Umbilical cord (tissue), 2 donors: ENCODE data around the gene ALKBH4. TPM values are rescaled to one million over a fixed set of nuclear protein-coding genes. Genes with fewer than 3 reads are reported as not detected.
"Not testable (repeated sequence)": the region's sequence is repeated elsewhere in the genome, so short reads cannot be mapped to it uniquely, and the experiment has no call there.

Experiments
- DNase-seq: peaks from one replicate; pipeline ENCODE4 v3.0.0-alpha.2; 2015; ENCODE audit warnings: low spot score
- total RNA-seq: library from RNA; depleted of rRNA; stranded (reverse); fragments of >200 nt; gene quantifications from one replicate; pipeline ENCODE4 v1.2.3, GENCODE V29; 2014; ENCODE audit warnings: low replicate concordance; ENCODE audit not compliant: insufficient read depth

ALKBH4 gene, protein sequence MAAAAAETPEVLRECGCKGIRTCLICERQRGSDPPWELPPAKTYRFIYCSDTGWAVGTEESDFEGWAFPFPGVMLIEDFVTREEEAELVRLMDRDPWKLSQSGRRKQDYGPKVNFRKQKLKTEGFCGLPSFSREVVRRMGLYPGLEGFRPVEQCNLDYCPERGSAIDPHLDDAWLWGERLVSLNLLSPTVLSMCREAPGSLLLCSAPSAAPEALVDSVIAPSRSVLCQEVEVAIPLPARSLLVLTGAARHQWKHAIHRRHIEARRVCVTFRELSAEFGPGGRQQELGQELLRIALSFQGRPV
- total RNA-seq = 32.0 TPM

- peak; percentile 95 for DNase-seq
These were observed at the start of gene ALKBH4, which contains the start of gene LRWD1 for GRCh38 chr7:102464577-102465280. TSS of gene ALKBH4 (minus strand) at chr7:102464863. CDS start at chr7:102464836, 27 bp downstream. TSS of gene LRWD1 (plus strand) at chr7:102464984. CDS start at chr7:102465081, 97 bp downstream.

DNA sequence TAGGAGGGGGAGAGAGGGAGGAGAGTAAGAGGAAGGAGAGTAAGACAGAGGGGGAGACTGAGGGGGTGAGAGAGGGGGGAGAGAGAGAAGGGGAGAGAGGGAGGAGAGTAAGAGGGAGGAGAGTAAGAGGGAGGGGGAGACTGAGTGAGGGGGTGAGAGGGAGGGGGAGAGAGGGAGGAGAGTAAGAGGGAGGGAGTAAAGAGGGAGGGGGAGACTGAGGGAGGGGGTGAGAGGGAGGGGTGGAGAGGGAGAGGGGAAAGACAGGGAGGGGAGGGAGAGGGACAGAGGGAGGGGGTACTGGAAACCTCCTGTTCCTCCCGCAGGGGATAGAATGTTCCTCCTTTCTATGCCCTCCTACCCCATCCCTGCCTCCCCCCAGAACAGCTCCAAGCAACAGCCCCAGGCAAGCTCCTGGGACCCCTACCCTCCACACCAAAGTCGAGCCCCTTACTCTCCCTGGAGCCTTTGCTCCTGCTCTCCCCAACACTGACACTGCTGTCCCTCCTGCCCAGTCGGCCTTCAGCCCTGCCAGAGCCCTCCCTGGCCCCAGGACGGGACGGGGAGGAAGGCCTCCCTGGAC lies 48.1 kb upstream of the ALKBH4 start:
- peak; percentile 86 for DNase-seq

DNA sequence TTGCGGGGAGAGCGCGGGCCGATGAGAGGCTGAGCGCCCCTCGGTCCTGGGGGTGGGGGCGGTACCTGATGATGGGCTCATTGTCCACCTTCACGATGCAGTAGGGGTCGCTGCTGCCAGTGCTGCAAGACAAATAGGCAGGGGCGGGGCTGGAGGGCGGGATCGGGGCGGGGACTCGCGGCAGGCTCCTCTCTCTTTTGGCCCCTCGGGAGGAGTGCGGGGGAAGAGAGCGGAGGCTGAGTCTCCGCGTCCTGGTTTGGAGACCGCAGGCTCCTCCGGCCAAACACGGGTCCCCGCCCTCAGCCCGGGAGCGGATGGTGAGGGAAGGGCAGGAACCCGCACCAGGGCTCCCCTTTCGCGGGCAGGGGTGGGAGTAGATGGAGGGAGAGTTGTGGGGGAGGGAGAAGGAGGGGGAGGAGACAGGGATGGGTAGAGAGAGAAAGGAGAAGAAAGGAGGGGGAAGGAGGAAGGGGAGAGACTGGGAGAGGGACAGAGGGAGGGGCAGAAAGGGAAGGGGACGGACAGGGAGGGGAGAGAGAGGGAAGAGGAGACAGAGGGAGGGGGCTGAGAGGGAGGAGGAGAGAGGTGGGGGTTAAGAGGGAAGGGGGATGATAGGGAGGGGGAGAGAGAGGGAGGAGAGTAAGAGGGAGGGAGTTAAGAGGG lies 47.3 kb upstream of the ALKBH4 start:
- DNase-seq = not testable (repeated sequence)

DNA sequence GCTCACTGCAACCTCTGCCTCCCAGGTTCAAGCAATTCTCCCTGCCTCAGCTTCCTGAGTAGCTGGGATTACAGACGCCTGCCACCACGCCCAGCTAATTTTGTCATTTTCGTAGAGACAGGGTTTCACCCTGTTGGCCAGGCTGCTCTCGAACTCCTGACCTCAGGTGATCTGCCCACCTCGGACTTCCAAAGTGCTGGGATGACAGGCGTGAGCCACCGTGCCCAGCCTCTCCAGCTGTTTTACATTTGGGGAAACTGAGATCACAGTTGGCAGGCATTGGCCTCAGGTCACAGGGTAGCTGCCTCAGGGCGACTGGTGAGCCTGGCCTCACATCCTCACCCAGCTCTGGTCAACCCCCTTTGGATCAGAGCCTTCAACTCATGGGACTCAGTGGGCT lies 45.9 kb upstream of the ALKBH4 start:
- DNase-seq = not testable (repeated sequence)

- not testable (repeated sequence) for DNase-seq
These were observed 42.9 kb upstream of the ALKBH4 start for GRCh38 chr7:102507410-102508088.

- DNase-seq = not testable (repeated sequence)
These were observed 40.9 kb upstream of the ALKBH4 start for GRCh38 chr7:102505298-102506185.

DNA sequence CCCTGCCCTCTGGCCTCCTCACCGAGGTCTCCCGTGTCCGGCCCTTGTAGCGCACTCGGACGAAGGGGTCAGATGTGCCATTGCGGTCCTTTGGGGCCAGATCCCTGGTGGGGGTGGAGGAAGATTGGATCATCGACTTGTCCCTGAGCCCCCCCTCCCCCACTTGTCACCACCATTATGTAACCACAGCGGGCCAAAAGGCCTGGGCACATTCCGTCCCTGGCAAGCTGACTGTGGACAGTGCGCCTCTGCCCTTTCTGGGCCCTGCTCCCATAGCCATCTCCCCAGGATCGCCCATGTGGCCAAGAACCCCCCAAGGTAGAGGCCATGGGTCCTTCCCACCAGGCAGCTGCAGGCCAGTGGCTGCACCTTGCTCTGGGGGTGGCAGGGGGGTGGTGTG lies 38.5 kb upstream of the ALKBH4 start:
- DNase-seq = not testable (repeated sequence)

GRCh38 chr7:102498321-102498720 lies 33.7 kb upstream of the ALKBH4 start:
- not testable (repeated sequence) for DNase-seq

DNA sequence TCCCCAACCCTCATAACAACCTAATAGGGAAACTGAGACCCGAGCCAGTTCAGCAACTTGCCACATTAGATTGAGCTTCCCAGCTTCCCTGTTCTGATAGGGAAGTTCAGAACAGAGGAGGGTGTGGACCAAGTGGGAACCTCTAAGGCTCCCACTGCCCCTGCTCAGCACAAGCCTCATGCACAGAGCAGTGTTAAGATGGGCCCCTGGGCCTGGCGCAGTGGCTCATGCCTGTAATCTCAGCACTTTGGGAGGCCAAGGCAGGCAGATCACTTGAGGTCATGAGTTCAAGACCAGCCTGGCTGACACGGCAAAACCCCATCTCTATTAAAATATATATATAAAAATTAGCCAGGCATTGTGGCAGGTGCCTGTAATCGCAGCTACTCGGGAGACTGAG lies 32.6 kb upstream of the ALKBH4 start:
- DNase-seq = not testable (repeated sequence)

DNA sequence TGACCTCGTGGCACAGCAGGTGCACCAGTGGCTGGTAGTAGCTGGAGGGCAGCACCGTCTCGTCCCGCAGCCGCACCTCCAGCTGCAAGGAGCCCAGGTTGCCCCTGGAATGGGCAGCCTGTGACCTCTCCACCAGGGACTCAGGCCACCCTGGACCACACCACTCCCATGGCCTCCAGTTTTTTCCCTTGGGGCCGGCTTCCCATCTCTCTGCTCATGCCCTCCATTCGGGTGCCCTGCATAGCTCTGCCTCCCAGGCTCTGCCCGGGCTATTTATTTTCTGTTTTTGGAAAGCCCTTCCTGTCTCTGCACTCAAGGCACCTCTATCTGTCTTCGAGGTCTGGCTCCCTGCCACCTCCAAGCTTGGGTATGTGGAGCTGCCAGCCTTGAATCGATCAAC lies 32.2 kb upstream of the ALKBH4 start:
- DNase-seq = not testable (repeated sequence)

- DNase-seq = not testable (repeated sequence)
These were observed 29.9 kb upstream of the ALKBH4 start for GRCh38 chr7:102494473-102495149.

- DNase-seq = not testable (repeated sequence)
These were observed 29.4 kb upstream of the ALKBH4 start for GRCh38 chr7:102494026-102494425.

- not testable (repeated sequence) for DNase-seq
These were observed 28.7 kb upstream of the ALKBH4 start for GRCh38 chr7:102493220-102493935.

DNA sequence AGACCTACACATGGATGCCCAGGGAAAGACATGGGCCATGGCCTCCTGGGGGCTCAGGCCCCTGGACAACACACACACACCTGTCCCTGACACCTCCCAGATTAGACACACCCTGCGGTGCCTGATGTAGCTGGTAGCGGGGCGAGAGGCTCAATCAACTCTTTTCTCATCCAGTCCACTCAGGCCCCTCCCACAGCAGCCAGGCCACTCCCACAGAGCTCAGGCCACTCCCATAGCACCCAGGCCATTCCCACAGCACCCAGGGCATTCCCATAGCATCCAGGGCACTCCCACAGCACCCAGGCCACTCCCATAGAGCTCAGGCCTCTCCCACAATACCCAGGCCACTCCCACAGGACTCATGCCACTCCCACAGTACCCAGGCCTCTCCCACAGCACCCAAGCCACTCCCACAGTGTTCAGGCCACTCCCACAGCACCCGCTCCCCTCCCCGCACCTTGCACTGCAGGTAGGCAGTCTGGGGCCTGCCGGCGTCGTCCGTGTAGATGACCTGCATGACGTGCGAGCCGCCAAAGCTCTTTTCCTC lies 25.9 kb upstream of the ALKBH4 start:
- not testable (repeated sequence) for DNase-seq

- not testable (repeated sequence) for DNase-seq
These were observed 19.7 kb upstream of the ALKBH4 start for GRCh38 chr7:102484317-102484716.

DNA sequence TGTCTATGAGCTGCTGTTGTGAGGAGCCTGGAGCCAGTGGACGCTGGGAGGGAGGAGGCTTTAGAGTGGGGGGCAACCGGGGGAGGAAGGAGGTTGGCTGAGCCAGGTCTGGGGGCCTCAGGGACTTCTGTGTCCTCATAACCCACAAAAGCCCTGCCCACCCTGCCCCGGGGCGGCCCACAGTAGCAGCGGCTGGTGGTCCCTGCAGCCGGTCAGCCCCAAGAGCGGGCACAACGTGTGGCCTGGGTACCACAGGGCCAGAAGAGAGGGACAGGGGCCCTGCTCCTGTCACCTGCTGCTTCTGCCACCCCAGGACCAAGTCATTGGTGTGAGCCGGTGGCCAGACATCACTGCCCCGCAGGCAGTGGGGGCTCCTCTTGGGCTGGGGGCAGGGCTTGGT lies 17.3 kb upstream of the ALKBH4 start:
- not testable (repeated sequence) for DNase-seq

- DNase-seq = not testable (repeated sequence)
These were observed 15.4 kb upstream of the ALKBH4 start for GRCh38 chr7:102479982-102480637.

GRCh38 chr7:102479209-102479584 lies 14.5 kb upstream of the ALKBH4 start:
- not testable (repeated sequence) for DNase-seq
